HepG2 (cell line): ENCODE results near the gene RAI14. TPM values are rescaled to one million over a fixed set of nuclear protein-coding genes. Genes with fewer than 3 reads are reported as not detected.

Source experiments
- GATA4 ChIP-seq: sonication (generic); IDR thresholded peaks from 2 replicates; pipeline ENCODE4 v1.6.1; 2016; ENCODE audit warnings: antibody characterized with exemption, low read depth, borderline replicate concordance
- NCOA2 ChIP-seq: sonication (generic); formaldehyde crosslinking; IDR thresholded peaks from 2 replicates; pipeline ENCODE4 v1.8.0; 2022; ENCODE audit warnings: inconsistent platforms
- THYN1 ChIP-seq: sonication (generic); formaldehyde crosslinking; IDR thresholded peaks from 2 replicates; pipeline ENCODE4 v1.8.1; 2023; ENCODE audit warnings: low read depth, mild to moderate bottlenecking, moderate library complexity, missing genetic modification reagents, borderline replicate concordance
- TP53 ChIP-seq: sonication (generic); formaldehyde crosslinking; conservative IDR thresholded peaks from 2 replicates; pipeline ENCODE4 v1.4.0; 2020; ENCODE audit warnings: missing genetic modification reagents
- polyA plus RNA-seq, 8 experiments: library from polyadenylated mRNA; depleted of rRNA in 3 of 8; stranded (reverse) in 7 of 8; unstranded in 1 of 8; fragments of >200 nt; fragmentation: Illumina TruSeq in 4 of 8; extraction: Trizol in 4 of 8; gene quantifications; 2 replicates each; pipeline versions ENCODE4 v1.2.1 to v1.2.3, GENCODE V29; 2011 to 2016; ENCODE audit warnings: low read depth in 4 of 8, missing spikeins in 1 of 8, mixed read lengths in 1 of 8; ENCODE audit not compliant: insufficient read depth in 1 of 8
- total RNA-seq, 5 experiments: library from RNA; depleted of rRNA; stranded (reverse); fragments of >200 nt; fragmentation: Illumina TruSeq; extraction: Trizol; gene quantifications; 2 replicates each; pipeline ENCODE4 v1.2.3, GENCODE V29; 2016; ENCODE audit warnings: low read depth in 1 of 5
- TF ChIP-seq, protein P1 (sequence below): sonication (generic); formaldehyde crosslinking; IDR thresholded peaks from 2 replicates; pipeline ENCODE4 v1.4.0; 2020; ENCODE audit warnings: missing genetic modification reagents
- TF ChIP-seq, protein P2 (sequence below), 2 experiments: fragments of 450-650 bp in 1 of 2; sonication (generic) in 1 of 2; formaldehyde crosslinking in 1 of 2; IDR thresholded peaks; 2 replicates each; pipeline versions ENCODE4 v1.6.1 to v1.8.0; 2016 to 2022; ENCODE audit warnings: antibody characterized with exemption in 1 of 2, mild to moderate bottlenecking in 1 of 2, missing genetic modification reagents in 1 of 2
- TF ChIP-seq, protein P3 (sequence below): sonication (generic); formaldehyde crosslinking; IDR thresholded peaks from 2 replicates; pipeline ENCODE4 v1.8.1; 2023; ENCODE audit warnings: mild to moderate bottlenecking, moderate library complexity, missing genetic modification reagents
- TF ChIP-seq, protein P4 (sequence below): sonication (generic); formaldehyde crosslinking; IDR thresholded peaks from 2 replicates; pipeline ENCODE4 v1.4.0; 2020; ENCODE audit warnings: low read depth, missing genetic modification reagents
- TF ChIP-seq, protein P5 (sequence below): sonication (generic); formaldehyde crosslinking; IDR thresholded peaks from 2 replicates; pipeline ENCODE4 v1.8.1; 2022; ENCODE audit warnings: mild to moderate bottlenecking, missing genetic modification reagents

Gene RAI14
- total and polyA plus RNA-seq, 2 of the 13 experiments (the other 11 are each of a cell fraction or from before 2014, with no cell fraction given): 12.6 to 18.2 TPM

DNA sequence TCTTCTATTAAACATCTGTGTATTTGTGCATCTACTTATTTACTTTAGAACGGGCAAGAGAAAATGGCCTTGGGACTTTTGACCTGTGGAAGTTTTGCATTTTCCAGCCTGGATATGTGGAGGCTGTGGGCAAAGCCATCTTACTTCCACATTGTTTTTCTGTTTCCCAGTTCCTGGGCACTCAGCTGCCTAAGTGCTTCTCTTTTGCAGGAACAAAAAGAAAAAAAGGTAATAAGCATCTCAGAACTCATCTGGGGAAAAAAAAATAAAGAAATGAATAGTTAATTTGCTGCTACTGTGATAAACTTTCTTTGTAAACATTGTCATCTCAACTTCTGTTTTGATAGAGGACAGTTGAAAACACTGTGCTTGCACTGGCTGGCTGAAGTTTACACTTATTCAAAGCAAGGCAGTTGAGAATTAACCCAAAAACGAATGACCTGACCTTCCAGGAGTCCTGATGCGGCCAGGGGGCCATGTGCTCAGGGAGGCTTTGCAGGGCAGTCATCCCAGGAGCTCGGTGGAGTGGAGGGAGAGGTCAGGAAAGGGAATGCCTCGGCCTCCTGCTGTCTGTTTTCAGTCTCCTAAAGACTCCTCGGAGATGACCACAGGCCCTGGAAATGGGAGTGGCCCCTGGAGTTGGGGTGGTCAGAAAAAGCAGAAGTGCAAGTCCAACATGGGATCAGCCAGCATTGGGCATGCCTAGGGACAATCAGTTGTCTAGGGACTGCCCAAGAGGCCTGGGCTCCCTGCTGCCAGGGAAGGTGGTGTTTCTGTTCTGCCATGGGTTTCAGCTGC, 75.5 kb downstream of the RAI14 start (continued):
- no peak for TF ChIP-seq GATA4
- TF ChIP-seq, protein P1, sequence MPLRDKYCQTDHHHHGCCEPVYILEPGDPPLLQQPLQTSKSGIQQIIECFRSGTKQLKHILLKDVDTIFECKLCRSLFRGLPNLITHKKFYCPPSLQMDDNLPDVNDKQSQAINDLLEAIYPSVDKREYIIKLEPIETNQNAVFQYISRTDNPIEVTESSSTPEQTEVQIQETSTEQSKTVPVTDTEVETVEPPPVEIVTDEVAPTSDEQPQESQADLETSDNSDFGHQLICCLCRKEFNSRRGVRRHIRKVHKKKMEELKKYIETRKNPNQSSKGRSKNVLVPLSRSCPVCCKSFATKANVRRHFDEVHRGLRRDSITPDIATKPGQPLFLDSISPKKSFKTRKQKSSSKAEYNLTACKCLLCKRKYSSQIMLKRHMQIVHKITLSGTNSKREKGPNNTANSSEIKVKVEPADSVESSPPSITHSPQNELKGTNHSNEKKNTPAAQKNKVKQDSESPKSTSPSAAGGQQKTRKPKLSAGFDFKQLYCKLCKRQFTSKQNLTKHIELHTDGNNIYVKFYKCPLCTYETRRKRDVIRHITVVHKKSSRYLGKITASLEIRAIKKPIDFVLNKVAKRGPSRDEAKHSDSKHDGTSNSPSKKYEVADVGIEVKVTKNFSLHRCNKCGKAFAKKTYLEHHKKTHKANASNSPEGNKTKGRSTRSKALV: 0 out of 2 replicates have a peak, but pooled peaks have one; percentile 25
- TF ChIP-seq, protein P2, sequence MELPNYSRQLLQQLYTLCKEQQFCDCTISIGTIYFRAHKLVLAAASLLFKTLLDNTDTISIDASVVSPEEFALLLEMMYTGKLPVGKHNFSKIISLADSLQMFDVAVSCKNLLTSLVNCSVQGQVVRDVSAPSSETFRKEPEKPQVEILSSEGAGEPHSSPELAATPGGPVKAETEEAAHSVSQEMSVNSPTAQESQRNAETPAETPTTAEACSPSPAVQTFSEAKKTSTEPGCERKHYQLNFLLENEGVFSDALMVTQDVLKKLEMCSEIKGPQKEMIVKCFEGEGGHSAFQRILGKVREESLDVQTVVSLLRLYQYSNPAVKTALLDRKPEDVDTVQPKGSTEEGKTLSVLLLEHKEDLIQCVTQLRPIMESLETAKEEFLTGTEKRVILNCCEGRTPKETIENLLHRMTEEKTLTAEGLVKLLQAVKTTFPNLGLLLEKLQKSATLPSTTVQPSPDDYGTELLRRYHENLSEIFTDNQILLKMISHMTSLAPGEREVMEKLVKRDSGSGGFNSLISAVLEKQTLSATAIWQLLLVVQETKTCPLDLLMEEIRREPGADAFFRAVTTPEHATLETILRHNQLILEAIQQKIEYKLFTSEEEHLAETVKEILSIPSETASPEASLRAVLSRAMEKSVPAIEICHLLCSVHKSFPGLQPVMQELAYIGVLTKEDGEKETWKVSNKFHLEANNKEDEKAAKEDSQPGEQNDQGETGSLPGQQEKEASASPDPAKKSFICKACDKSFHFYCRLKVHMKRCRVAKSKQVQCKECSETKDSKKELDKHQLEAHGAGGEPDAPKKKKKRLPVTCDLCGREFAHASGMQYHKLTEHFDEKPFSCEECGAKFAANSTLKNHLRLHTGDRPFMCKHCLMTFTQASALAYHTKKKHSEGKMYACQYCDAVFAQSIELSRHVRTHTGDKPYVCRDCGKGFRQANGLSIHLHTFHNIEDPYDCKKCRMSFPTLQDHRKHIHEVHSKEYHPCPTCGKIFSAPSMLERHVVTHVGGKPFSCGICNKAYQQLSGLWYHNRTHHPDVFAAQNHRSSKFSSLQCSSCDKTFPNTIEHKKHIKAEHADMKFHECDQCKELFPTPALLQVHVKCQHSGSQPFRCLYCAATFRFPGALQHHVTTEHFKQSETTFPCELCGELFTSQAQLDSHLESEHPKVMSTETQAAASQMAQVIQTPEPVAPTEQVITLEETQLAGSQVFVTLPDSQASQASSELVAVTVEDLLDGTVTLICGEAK (IDR thresholded peaks at IDR 0.05): no peak
- TF ChIP-seq, protein P2 (CRISPR knock-in tag; IDR thresholded peaks at IDR 0.05): no peak
- peak; percentile 40; the same call in 1 of the 2 replicates for TF ChIP-seq NCOA2 (CRISPR knock-in tag)
- no peak for TF ChIP-seq THYN1
- TF ChIP-seq, protein P3, sequence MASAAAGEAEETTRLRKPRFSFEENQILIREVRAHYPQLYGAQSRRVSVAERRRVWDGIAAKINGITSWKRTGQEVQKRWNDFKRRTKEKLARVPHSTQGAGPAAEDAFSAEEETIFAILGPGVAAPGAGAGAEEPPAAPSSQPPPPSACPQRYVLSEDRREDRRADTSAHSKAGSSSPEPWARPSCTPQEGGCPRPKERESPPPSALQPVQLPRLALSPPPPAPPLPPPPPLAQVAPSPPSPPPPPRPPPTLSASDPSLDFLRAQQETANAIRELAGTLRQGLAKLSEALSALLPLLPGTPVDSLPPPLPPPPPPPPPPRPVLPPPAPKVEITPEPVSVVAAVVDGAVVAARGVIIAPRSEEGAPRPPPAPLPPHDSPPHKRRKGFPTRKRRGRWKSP (CRISPR knock-in tag): no peak
- TF ChIP-seq, protein P4, sequence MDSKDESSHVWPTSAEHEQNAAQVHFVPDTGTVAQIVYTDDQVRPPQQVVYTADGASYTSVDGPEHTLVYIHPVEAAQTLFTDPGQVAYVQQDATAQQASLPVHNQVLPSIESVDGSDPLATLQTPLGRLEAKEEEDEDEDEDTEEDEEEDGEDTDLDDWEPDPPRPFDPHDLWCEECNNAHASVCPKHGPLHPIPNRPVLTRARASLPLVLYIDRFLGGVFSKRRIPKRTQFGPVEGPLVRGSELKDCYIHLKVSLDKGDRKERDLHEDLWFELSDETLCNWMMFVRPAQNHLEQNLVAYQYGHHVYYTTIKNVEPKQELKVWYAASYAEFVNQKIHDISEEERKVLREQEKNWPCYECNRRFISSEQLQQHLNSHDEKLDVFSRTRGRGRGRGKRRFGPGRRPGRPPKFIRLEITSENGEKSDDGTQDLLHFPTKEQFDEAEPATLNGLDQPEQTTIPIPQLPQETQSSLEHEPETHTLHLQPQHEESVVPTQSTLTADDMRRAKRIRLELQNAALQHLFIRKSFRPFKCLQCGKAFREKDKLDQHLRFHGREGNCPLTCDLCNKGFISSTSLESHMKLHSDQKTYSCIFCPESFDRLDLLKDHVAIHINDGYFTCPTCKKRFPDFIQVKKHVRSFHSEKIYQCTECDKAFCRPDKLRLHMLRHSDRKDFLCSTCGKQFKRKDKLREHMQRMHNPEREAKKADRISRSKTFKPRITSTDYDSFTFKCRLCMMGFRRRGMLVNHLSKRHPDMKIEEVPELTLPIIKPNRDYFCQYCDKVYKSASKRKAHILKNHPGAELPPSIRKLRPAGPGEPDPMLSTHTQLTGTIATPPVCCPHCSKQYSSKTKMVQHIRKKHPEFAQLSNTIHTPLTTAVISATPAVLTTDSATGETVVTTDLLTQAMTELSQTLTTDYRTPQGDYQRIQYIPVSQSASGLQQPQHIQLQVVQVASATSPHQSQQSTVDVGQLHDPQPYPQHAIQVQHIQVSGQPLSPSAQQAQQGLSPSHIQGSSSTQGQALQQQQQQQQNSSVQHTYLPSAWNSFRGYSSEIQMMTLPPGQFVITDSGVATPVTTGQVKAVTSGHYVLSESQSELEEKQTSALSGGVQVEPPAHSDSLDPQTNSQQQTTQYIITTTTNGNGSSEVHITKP (CRISPR knock-in tag): no peak
- TF ChIP-seq TP53 (CRISPR knock-in tag): no peak
- TF ChIP-seq, protein P5, sequence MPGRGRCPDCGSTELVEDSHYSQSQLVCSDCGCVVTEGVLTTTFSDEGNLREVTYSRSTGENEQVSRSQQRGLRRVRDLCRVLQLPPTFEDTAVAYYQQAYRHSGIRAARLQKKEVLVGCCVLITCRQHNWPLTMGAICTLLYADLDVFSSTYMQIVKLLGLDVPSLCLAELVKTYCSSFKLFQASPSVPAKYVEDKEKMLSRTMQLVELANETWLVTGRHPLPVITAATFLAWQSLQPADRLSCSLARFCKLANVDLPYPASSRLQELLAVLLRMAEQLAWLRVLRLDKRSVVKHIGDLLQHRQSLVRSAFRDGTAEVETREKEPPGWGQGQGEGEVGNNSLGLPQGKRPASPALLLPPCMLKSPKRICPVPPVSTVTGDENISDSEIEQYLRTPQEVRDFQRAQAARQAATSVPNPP (CRISPR knock-in tag): no peak
